Measurements from ENCODE around the gene PTPRT. TPM values are rescaled to one million over a fixed set of nuclear protein-coding genes. Genes with fewer than 3 reads are reported as not detected.

Gene PTPRT
- total and polyA plus RNA-seq, 10 of the 15 experiments (the other 5 are each of a cell fraction or from before 2014, with no cell fraction given) = not detected

GRCh38 chr20:42611423-42611822 lies 578.3 kb downstream of the PTPRT start:
- Histone ChIP-seq H3K4me1 (ENCODE audit: control insufficient read depth, insufficient read depth, low read length) (no peaks in the 10 kb centered on the region), H3K27ac (ENCODE audit: control insufficient read depth, insufficient read depth) (no peak overlapping the region), H3K36me3 (ENCODE audit: control insufficient read depth in 2 of 2, insufficient read depth in 2 of 2, low read length in 1 of 2) (no peaks in the 10 kb centered on the region), H3K9me3 (replicated peaks; ENCODE audit: control insufficient read depth, insufficient read depth, low read length) (no peaks in the 10 kb centered on the region), H3K4me2 (ENCODE audit: control insufficient read depth, insufficient read depth) (no peak overlapping the region), H4K20me1 (ENCODE audit: control insufficient read depth, insufficient read depth) (no peaks in the 10 kb centered on the region), H3K27me3 (replicated peaks in 1 of 2; ENCODE audit: control insufficient read depth in 2 of 2, insufficient read depth in 2 of 2, low read length in 1 of 2) (no peaks in the 10 kb centered on the region), H3K4me3 (no peak overlapping the region), H3K79me2 (ENCODE audit: control insufficient read depth, insufficient read depth, low read length) (no peaks in the 10 kb centered on the region), H3K9ac (ENCODE audit: control insufficient read depth, insufficient read depth, low read length) (no peak overlapping the region), H2AFZ (ENCODE audit: control insufficient read depth, low read depth, low read length) (no peak overlapping the region)
- ChIA-PET SMC1A (ENCODE audit: uncharacterized antibody, unreplicated experiment) (no interaction called here), POLR2A (no interaction called here), CTCF (no interaction called here), RAD21 (ENCODE audit: unreplicated experiment) (no interaction called here)
- no peak for ATAC-seq
- in situ Hi-C loops (cut with MboI) = no loop called here
- WGBS (ENCODE audit: insufficient coverage, insufficient replicate concordance, low lambda C conversion rate, missing lambda C conversion rate) = 21% methylated on average over 4 of the region's 4 CpGs
- DNase-seq (ENCODE audit: low read depth, low spot score) = no peak
- FAIRE-seq = no peak
- intact Hi-C loops (cut with micrococcal nuclease; ENCODE audit: unreplicated experiment) = no loop called here
- TF ChIP-seq NBN (IDR thresholded peaks at IDR 0.05) (no peak), BCLAF1 (IDR thresholded peaks at IDR 0.05) (no peak), HDAC2 (IDR thresholded peaks at IDR 0.05) (no peak), PML (IDR thresholded peaks at IDR 0.05; ENCODE audit: low read length) (no peak), PBX3 (IDR thresholded peaks at IDR 0.05; ENCODE audit: insufficient replicate concordance, low read depth, low read length) (no peak), ASH2L (IDR thresholded peaks at IDR 0.05; ENCODE audit: borderline replicate concordance, low read depth) (no peak), ZSCAN29 (IDR thresholded peaks at IDR 0.05) (no peak), CBFB (IDR thresholded peaks at IDR 0.05; ENCODE audit: low read depth) (no peak), SUPT20H (IDR thresholded peaks at IDR 0.05; ENCODE audit: borderline replicate concordance, control insufficient read depth, low read depth, low read length) (no peak), ZNF274 (IDR thresholded peaks at IDR 0.05; ENCODE audit: insufficient read depth, insufficient read length) (no peak), GATAD2B (conservative IDR thresholded peaks at IDR 0.05; ENCODE audit: low read depth) (no peak)
- TF ChIP-seq, protein P1, sequence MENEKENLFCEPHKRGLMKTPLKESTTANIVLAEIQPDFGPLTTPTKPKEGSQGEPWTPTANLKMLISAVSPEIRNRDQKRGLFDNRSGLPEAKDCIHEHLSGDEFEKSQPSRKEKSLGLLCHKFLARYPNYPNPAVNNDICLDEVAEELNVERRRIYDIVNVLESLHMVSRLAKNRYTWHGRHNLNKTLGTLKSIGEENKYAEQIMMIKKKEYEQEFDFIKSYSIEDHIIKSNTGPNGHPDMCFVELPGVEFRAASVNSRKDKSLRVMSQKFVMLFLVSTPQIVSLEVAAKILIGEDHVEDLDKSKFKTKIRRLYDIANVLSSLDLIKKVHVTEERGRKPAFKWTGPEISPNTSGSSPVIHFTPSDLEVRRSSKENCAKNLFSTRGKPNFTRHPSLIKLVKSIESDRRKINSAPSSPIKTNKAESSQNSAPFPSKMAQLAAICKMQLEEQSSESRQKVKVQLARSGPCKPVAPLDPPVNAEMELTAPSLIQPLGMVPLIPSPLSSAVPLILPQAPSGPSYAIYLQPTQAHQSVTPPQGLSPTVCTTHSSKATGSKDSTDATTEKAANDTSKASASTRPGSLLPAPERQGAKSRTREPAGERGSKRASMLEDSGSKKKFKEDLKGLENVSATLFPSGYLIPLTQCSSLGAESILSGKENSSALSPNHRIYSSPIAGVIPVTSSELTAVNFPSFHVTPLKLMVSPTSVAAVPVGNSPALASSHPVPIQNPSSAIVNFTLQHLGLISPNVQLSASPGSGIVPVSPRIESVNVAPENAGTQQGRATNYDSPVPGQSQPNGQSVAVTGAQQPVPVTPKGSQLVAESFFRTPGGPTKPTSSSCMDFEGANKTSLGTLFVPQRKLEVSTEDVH (IDR thresholded peaks at IDR 0.05; ENCODE audit: low read depth, partially characterized antibody) = no peak
- TF ChIP-seq, protein P2, sequence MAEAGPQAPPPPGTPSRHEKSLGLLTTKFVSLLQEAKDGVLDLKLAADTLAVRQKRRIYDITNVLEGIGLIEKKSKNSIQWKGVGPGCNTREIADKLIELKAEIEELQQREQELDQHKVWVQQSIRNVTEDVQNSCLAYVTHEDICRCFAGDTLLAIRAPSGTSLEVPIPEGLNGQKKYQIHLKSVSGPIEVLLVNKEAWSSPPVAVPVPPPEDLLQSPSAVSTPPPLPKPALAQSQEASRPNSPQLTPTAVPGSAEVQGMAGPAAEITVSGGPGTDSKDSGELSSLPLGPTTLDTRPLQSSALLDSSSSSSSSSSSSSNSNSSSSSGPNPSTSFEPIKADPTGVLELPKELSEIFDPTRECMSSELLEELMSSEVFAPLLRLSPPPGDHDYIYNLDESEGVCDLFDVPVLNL (IDR thresholded peaks at IDR 0.05; ENCODE audit: low read depth, low read length) = no peak
- BruUV-seq (replicated peaks) = no TSS peak
